Osteoblast (primary cell): ENCODE measurements around the gene PCDHGB4. TPM values are rescaled to one million over a fixed set of nuclear protein-coding genes. Genes with fewer than 3 reads are reported as not detected.
"Not testable (repeated sequence)": the region's sequence is repeated elsewhere in the genome, so short reads cannot be mapped to it uniquely, and the experiment has no call there.

Experiments used
- DNase-seq: peaks from one replicate; pipeline ENCODE4 v3.0.0; 2011; ENCODE audit warnings: low spot score, mixed read lengths; ENCODE audit not compliant: insufficient read length; ENCODE audit errors: missing footprints
- H2AFZ ChIP-seq: 2 replicates; pipeline ENCODE4 v1.6.0; 2011; ENCODE audit warnings: mild to moderate bottlenecking, low read length
- H3K27ac ChIP-seq: 2 replicates; pipeline ENCODE4 v1.5.1; 2011; ENCODE audit warnings: mild to moderate bottlenecking, low read depth, low read length, moderate library complexity
- H3K27me3 ChIP-seq: 2 replicates; pipeline ENCODE4 v1.6.0; 2012; ENCODE audit warnings: mild to moderate bottlenecking, control low read depth, inconsistent platforms, low read length, moderate library complexity; ENCODE audit not compliant: insufficient read depth
- H3K36me3 ChIP-seq: 2 replicates; pipeline ENCODE4 v1.5.1; 2011; ENCODE audit warnings: mild to moderate bottlenecking, low read length, control low read depth, moderate library complexity; ENCODE audit not compliant: insufficient read depth
- H3K4me1 ChIP-seq: 2 replicates; pipeline ENCODE4 v1.5.1; 2011; ENCODE audit warnings: mild to moderate bottlenecking, low read length, control low read depth, moderate library complexity; ENCODE audit not compliant: insufficient read depth
- H3K4me2 ChIP-seq: 2 replicates; pipeline ENCODE4 v1.6.0; 2011; ENCODE audit warnings: mild to moderate bottlenecking, low read length; ENCODE audit not compliant: insufficient read depth
- H3K4me3 ChIP-seq: fragments of 200-600 bp; sonication (generic); 3 replicates; pipeline ENCODE4 v1.5.1; 2012; ENCODE audit warnings: mild to moderate bottlenecking, low read length, inconsistent platforms; ENCODE audit not compliant: insufficient read depth
- H3K79me2 ChIP-seq: 2 replicates; pipeline ENCODE4 v1.6.0; 2012; ENCODE audit warnings: mild to moderate bottlenecking, low read length, control low read depth, inconsistent platforms; ENCODE audit not compliant: insufficient read depth
- H3K9me3 ChIP-seq: 2 replicates; pipeline ENCODE4 v1.5.1; 2011; ENCODE audit warnings: low read depth, low read length, control low read depth
- H4K20me1 ChIP-seq: 2 replicates; pipeline ENCODE4 v1.6.0; 2012; ENCODE audit warnings: mild to moderate bottlenecking, low read length, control low read depth; ENCODE audit not compliant: insufficient read depth
- CTCF ChIP-seq: IDR thresholded peaks from 2 replicates; pipeline ENCODE4 v1.5.1; 2011; ENCODE audit warnings: mild to moderate bottlenecking, low read depth, low read length, moderate library complexity; ENCODE audit errors: extremely low read depth
- total RNA-seq: library from RNA; depleted of rRNA; stranded (reverse); fragments of >200 nt; gene quantifications from 2 replicates; pipeline ENCODE4 v1.2.3, GENCODE V29; 2012

Gene PCDHGB4
- total RNA-seq, 1 donor, result 15.9 TPM

- H3K27ac ChIP-seq, result no peak overlapping the region
- TF ChIP-seq CTCF, result no peak
- H4K20me1 ChIP-seq, result no peaks in the 10 kb centered on the region
- H3K9me3 ChIP-seq, result peaks cover 2% of the 10 kb centered on the region
- no peaks in the 10 kb centered on the region for H3K4me1 ChIP-seq
- no peak overlapping the region for H2AFZ ChIP-seq
- H3K27me3 ChIP-seq, result no peaks in the 10 kb centered on the region
- no peak for DNase-seq
- peaks cover 30% of the 10 kb centered on the region for H3K79me2 ChIP-seq
- no peak overlapping the region for H3K4me2 ChIP-seq
- H3K36me3 ChIP-seq, result peaks cover 3% of the 10 kb centered on the region
- H3K4me3 ChIP-seq, result no peak overlapping the region
These were observed 40.4 kb downstream of the PCDHGB4 start for GRCh38 chr5:141427783-141428426.

- peak within 1 kb of the TSS; percentile 46 for H3K27ac ChIP-seq
These were observed 43.0 kb downstream of the PCDHGB4 start, which contains the start of gene PCDHGA12 for GRCh38 chr5:141430332-141431113. Gene PCDHGA12 (plus strand): TSS chr5:141430507. CDS start chr5:141430760, 253 bp downstream.

GRCh38 chr5:141431286-141431685 is 43.8 kb downstream of the PCDHGB4 start:
- H3K27ac ChIP-seq, result peak overlapping the region; percentile 46
- peaks cover 44% of the 10 kb centered on the region for H3K79me2 ChIP-seq
- H4K20me1 ChIP-seq, result no peaks in the 10 kb centered on the region
- H3K4me2 ChIP-seq, result peak overlapping the region; percentile 75
- H3K9me3 ChIP-seq, result peaks cover 2% of the 10 kb centered on the region
- DNase-seq, result no peak
- no peak for TF ChIP-seq CTCF
- H3K36me3 ChIP-seq, result peaks cover 3% of the 10 kb centered on the region
- peak overlapping the region; percentile 65 for H3K4me3 ChIP-seq
- no peaks in the 10 kb centered on the region for H3K27me3 ChIP-seq
- H3K4me1 ChIP-seq, result peaks cover 7% of the 10 kb centered on the region
- peak overlapping the region; percentile 59 for H2AFZ ChIP-seq

More at GRCh38 chr5:141430332-141431113, 43.0 kb downstream of the PCDHGB4 start, which contains the start of gene PCDHGA12:
- Histone ChIP-seq H3K36me3 (peaks cover 3% of the 10 kb centered on the region), H3K27me3 (no peaks in the 10 kb centered on the region), H3K4me2 (peak within 1 kb of the TSS; percentile 75), H2AFZ (peak within 1 kb of the TSS; percentile 59), H4K20me1 (no peaks in the 10 kb centered on the region), H3K9me3 (peaks cover 2% of the 10 kb centered on the region), H3K4me1 (peaks cover 4% of the 10 kb centered on the region), H3K4me3 (peak within 1 kb of the TSS; percentile 65), H3K79me2 (peaks cover 38% of the 10 kb centered on the region)
- peak; percentile 94 for TF ChIP-seq CTCF
- peak; percentile 98 for DNase-seq

GRCh38 chr5:141432308-141432707 is 44.8 kb downstream of the PCDHGB4 start:
- peaks cover 46% of the 10 kb centered on the region for H3K79me2 ChIP-seq
- H3K27me3 ChIP-seq, H2AFZ ChIP-seq, H4K20me1 ChIP-seq, H3K9me3 ChIP-seq, DNase-seq, H3K27ac ChIP-seq, H3K36me3 ChIP-seq: not testable (repeated sequence)
- peaks cover 17% of the 10 kb centered on the region for H3K4me1 ChIP-seq
- H3K4me3 ChIP-seq, result peak overlapping the region; percentile 43
- H3K4me2 ChIP-seq, result peak overlapping the region; percentile 75

- not testable (repeated sequence) for H2AFZ ChIP-seq, H3K36me3 ChIP-seq, H4K20me1 ChIP-seq, H3K27ac ChIP-seq, DNase-seq, H3K27me3 ChIP-seq, H3K9me3 ChIP-seq, H3K4me3 ChIP-seq
- Histone ChIP-seq H3K4me1 (peaks cover 19% of the 10 kb centered on the region), H3K4me2 (peak overlapping the region; percentile 47), H3K79me2 (peaks cover 42% of the 10 kb centered on the region)
These were observed 45.2 kb downstream of the PCDHGB4 start for GRCh38 chr5:141432726-141433125.
